ENCODE data around the gene CHI3L1. TPM values are rescaled to one million over a fixed set of nuclear protein-coding genes. Genes with fewer than 3 reads are reported as not detected.

CHI3L1 gene
- total RNA-seq, 1 donor from 2014 or later, result not detected

DNA sequence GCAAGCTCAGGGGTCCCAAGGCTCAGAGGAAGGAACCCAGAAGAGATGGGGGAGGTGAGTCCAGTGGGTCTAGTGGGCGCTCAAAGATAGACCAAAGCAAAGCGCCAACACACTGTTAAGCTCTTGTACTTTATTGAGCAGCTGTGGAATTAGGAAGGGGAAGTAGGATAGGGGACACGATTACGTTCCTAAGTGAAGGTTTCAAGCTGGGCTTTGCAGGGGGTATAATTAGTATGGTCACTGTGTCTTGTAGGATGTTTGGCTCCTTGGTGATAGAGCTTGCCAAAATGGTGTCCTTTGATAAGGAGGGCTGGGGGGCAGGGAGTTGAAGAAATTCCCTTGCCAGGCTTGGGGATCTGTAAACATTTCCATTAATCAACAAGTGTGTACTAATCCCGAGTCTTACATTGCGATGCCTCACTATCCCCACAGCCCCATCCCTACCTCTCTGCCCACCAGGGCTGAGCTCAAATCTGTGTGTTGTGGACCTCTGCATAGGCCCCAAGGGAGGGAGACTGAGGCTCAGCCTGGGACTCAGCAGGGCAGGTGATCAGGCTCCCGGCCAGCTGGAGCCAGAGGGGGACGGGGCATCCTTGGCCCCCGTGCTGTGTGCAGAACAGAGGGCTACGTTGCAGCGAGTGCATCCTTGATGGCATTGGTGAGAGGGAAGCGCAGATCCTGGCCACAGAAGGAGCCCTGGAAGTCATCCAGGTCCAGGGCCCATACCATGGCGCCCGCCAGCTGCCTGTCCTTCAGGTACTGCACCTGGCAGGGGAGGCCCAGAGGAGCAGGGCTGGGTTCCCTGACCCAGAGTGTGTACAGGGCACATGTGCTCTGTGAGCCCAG lies 7.5 kb downstream of the CHI3L1 start:
- H3K9me3 Mint-ChIP-seq (ENCODE audit: unreplicated experiment), result no peaks in the 10 kb centered on the region
- TF ChIP-seq, protein P1, sequence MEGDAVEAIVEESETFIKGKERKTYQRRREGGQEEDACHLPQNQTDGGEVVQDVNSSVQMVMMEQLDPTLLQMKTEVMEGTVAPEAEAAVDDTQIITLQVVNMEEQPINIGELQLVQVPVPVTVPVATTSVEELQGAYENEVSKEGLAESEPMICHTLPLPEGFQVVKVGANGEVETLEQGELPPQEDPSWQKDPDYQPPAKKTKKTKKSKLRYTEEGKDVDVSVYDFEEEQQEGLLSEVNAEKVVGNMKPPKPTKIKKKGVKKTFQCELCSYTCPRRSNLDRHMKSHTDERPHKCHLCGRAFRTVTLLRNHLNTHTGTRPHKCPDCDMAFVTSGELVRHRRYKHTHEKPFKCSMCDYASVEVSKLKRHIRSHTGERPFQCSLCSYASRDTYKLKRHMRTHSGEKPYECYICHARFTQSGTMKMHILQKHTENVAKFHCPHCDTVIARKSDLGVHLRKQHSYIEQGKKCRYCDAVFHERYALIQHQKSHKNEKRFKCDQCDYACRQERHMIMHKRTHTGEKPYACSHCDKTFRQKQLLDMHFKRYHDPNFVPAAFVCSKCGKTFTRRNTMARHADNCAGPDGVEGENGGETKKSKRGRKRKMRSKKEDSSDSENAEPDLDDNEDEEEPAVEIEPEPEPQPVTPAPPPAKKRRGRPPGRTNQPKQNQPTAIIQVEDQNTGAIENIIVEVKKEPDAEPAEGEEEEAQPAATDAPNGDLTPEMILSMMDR (IDR thresholded peaks at IDR 0.05), result no peak
- peaks cover 13% of the 10 kb centered on the region for H3K4me1 Mint-ChIP-seq (ENCODE audit: unreplicated experiment)
- no peak overlapping the region for H3K4me3 Mint-ChIP-seq (ENCODE audit: unreplicated experiment)
- no peak for DNase-seq (ENCODE audit: extremely low spot score, unreplicated experiment)
- no peak overlapping the region for H3K27ac Mint-ChIP-seq (ENCODE audit: unreplicated experiment)
- H3K36me3 Mint-ChIP-seq (ENCODE audit: unreplicated experiment), result no peaks in the 10 kb centered on the region
- H3K27me3 Mint-ChIP-seq (ENCODE audit: unreplicated experiment), result peaks cover 2% of the 10 kb centered on the region

DNA sequence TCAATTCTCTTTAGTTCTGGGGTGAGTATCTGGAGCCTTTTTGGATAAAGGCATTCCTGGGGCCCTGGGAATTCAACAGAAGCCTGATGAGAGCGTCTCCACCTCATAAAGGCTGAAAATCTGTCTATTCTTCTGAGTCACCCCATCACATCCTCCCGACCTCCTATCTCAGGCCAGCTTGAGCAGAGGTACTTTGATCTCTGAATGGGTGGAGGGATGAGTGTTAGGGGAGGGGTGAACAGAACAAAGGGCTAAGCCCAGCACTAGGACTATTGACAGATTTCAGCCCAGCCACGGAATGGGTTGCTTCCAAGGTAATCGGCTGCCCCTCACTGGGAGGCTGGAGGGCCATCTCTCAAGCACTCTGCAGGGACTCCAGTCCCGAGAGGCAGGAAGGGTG lies 8.4 kb downstream of the CHI3L1 start:
- no peaks in the 10 kb centered on the region for H3K36me3 Mint-ChIP-seq (ENCODE audit: unreplicated experiment)
- H3K4me3 Mint-ChIP-seq (ENCODE audit: unreplicated experiment), result no peak overlapping the region
- H3K27me3 Mint-ChIP-seq (ENCODE audit: unreplicated experiment), result peaks cover 2% of the 10 kb centered on the region
- no peak for DNase-seq (ENCODE audit: extremely low spot score, unreplicated experiment)
- no peak overlapping the region for H3K27ac Mint-ChIP-seq (ENCODE audit: unreplicated experiment)
- H3K4me1 Mint-ChIP-seq (ENCODE audit: unreplicated experiment), result peaks cover 13% of the 10 kb centered on the region
- no peaks in the 10 kb centered on the region for H3K9me3 Mint-ChIP-seq (ENCODE audit: unreplicated experiment)
- TF ChIP-seq, protein P1 (IDR thresholded peaks at IDR 0.05), result no peak

DNA sequence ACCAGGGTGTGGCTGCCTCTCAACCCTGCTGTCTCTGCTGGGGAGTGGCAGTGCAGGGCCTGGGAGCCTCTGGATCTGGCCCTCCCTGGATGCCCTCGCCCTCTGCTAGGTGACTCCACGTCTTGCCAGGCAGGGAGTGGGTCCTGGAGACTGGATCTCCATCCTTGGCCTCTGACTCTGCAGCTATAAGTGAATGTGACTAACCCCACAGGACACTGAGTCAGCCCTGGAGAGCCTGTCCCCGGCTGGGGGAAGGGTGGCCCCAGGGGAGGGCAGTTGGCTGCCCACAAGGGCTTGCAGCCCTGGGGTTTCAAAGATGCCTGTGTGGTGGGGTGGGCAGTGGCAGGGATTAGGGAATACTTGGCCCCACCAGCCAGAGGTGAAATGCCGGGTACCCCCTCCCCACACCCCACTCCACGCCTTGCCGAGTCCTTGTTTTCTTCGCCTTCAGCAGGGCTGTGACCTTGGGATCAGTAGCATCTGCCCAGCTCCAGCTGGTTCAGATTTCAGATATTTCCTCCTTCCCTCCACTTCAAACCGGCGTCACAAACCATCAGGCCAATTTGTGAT lies 8.9 kb downstream of the CHI3L1 start:
- Mint-ChIP-seq H3K36me3 (ENCODE audit: unreplicated experiment) (no peaks in the 10 kb centered on the region), H3K4me1 (ENCODE audit: unreplicated experiment) (peaks cover 13% of the 10 kb centered on the region), H3K27me3 (ENCODE audit: unreplicated experiment) (peaks cover 2% of the 10 kb centered on the region), H3K9me3 (ENCODE audit: unreplicated experiment) (no peaks in the 10 kb centered on the region), H3K27ac (ENCODE audit: unreplicated experiment) (no peak overlapping the region), H3K4me3 (ENCODE audit: unreplicated experiment) (no peak overlapping the region)
- DNase-seq (ENCODE audit: extremely low spot score, unreplicated experiment), result no peak
- TF ChIP-seq, protein P1 (IDR thresholded peaks at IDR 0.05), result no peak

DNA sequence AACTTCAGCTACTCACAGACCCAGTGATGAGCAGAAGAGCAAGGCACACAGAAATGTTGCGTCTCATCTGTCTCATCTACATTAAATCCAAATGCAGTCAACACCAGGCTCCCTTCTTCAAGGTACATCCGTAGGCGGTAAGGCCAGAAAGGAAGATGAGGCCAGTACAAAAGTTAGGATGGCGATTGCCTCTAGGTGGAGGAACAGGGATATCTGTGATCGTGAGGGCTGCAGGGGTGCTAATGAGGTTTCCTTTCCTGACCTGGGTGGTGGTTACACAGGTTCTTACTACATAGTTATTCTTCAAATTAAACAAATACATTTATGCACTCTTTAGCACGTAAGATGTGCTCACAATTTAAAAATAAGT lies 9.5 kb downstream of the CHI3L1 start:
- no peak overlapping the region for H3K4me3 Mint-ChIP-seq (ENCODE audit: unreplicated experiment)
- H3K36me3 Mint-ChIP-seq (ENCODE audit: unreplicated experiment), result no peaks in the 10 kb centered on the region
- H3K4me1 Mint-ChIP-seq (ENCODE audit: unreplicated experiment), result peaks cover 13% of the 10 kb centered on the region
- TF ChIP-seq, protein P1 (IDR thresholded peaks at IDR 0.05), result no peak
- H3K27me3 Mint-ChIP-seq (ENCODE audit: unreplicated experiment), result peaks cover 2% of the 10 kb centered on the region
- DNase-seq (ENCODE audit: extremely low spot score, unreplicated experiment), result no peak
- H3K9me3 Mint-ChIP-seq (ENCODE audit: unreplicated experiment), result no peaks in the 10 kb centered on the region
- H3K27ac Mint-ChIP-seq (ENCODE audit: unreplicated experiment), result no peak overlapping the region

DNA sequence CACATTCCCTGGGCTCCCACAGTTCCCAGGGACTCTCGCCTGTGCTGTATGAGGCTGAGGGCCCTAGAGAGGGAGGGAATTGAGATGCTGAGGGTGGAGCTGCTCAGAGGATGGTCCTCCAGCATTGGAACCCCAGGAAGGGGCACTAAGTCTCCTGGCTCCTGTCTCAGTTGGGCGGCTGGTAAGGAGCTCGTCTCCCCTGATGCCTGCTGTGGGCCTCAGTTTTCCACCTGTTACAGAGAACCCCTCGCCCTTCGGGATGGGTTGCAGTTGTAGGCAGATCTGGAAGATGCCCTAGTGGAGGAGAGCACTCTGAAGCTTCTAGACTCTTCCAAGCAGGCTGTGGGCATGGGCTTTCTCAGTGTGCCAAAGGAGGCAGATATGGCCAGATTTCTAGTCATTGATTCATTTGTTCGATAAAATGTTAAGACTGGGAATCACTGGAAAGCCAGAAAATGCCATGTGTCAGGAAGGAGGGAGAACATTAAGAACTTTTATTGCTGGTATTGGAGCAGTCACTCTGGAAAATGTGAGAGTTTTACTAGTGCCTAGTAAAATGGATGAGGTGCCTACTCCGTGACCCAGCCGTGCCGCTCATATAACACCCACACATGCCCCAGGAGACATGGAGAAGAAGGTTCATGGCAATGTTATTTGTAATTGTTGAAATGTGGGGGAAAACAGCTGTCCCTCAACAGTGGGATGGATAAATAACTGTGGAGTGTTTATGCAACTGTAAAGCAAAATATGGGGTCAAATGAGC lies 10.1 kb downstream of the CHI3L1 start:
- TF ChIP-seq, protein P1 (IDR thresholded peaks at IDR 0.05), result no peak
- Mint-ChIP-seq H3K9me3 (ENCODE audit: unreplicated experiment) (no peaks in the 10 kb centered on the region), H3K36me3 (ENCODE audit: unreplicated experiment) (no peaks in the 10 kb centered on the region), H3K27me3 (ENCODE audit: unreplicated experiment) (peaks cover 2% of the 10 kb centered on the region), H3K4me3 (ENCODE audit: unreplicated experiment) (no peak overlapping the region), H3K4me1 (ENCODE audit: unreplicated experiment) (peaks cover 13% of the 10 kb centered on the region), H3K27ac (ENCODE audit: unreplicated experiment) (no peak overlapping the region)
- DNase-seq (ENCODE audit: extremely low spot score, unreplicated experiment), result no peak
